Sigmoid colon (tissue), 7 donors: ENCODE data around the gene PCDH19. TPM values are rescaled to one million over a fixed set of nuclear protein-coding genes. Genes with fewer than 3 reads are reported as not detected.

Experiments used
- DNase-seq: peaks from one replicate; pipeline ENCODE4 v3.0.0-alpha.2; 2019
- H3K27ac ChIP-seq, 4 donors: fragments of 200-600 bp; sonication (generic); one replicate each; pipeline ENCODE4 v1.5.1; 2016 to 2019; ENCODE audit warnings: mild to moderate bottlenecking in 1 of 4
- H3K27me3 ChIP-seq, 3 donors: fragments of 200-600 bp; sonication (generic); one replicate each; pipeline ENCODE4 v1.5.1; 2019; ENCODE audit warnings: mild to moderate bottlenecking in 1 of 3
- H3K36me3 ChIP-seq, 4 donors: fragments of 200-600 bp; sonication (generic); one replicate each; pipeline ENCODE4 v1.5.1; 2016 to 2019
- H3K4me1 ChIP-seq, 4 donors: fragments of 200-600 bp; sonication (generic); one replicate each; pipeline ENCODE4 v1.5.1; 2017 to 2019
- H3K4me3 ChIP-seq, 4 donors: fragments of 200-600 bp; sonication (generic); one replicate each; pipeline ENCODE4 v1.5.1; 2017 to 2019; ENCODE audit warnings: mild to moderate bottlenecking in 2 of 4, moderate library complexity in 1 of 4
- H3K9me3 ChIP-seq, 4 donors: fragments of 200-600 bp in 3 of 4; sonication (generic) in 3 of 4; one replicate each; pipeline versions ENCODE4 v1.5.1 to v1.6.1; 2013 to 2019
- EP300 ChIP-seq, 4 donors: sonication (generic); formaldehyde crosslinking; IDR thresholded peaks; one replicate each; pipeline ENCODE4 v1.6.1; 2017; ENCODE audit warnings: antibody characterized with exemption in 4 of 4
- POLR2A ChIP-seq, 2 donors: fragments of 450-650 bp; IDR thresholded peaks; one replicate each; pipeline ENCODE4 v1.6.1; 2016; ENCODE audit warnings: antibody characterized with exemption in 2 of 2, mild to moderate bottlenecking in 2 of 2, moderate library complexity in 2 of 2
- POLR2AphosphoS5 ChIP-seq, 4 donors: sonication (generic); formaldehyde crosslinking; IDR thresholded peaks; one replicate each; pipeline ENCODE4 v1.6.1; 2017; ENCODE audit warnings: antibody characterized with exemption in 4 of 4
- WGBS, 2 donors: extraction: QIAGEN DNeasy Blood & Tissue Kit; methylation state at CpG; one replicate each; pipeline ENCODE4 v1.1.7; 2013; 5-methylcytosine and 5-hydroxymethylcytosine counted together
- intact Hi-C: fragments of 100-400 bp; cut with DNase I; formaldehyde crosslinking; loops from one replicate; pipeline ENCODE4 v1.15.1; 2023
- polyA plus RNA-seq, 3 donors: library from polyadenylated mRNA; stranded (reverse); fragments of 200-250 nt; gene quantifications; one replicate each; pipeline ENCODE4 v1.2.3, GENCODE V29; 2013
- total RNA-seq, 4 donors: library from RNA; depleted of rRNA; stranded (reverse); fragments of >200 nt; gene quantifications; one replicate each; pipeline ENCODE4 v1.1.0, GENCODE V29; 2016
- TF ChIP-seq, protein P1 (sequence below), 4 experiments: fragments of 450-650 bp in 3 of 4; fragments of 200-600 bp in 1 of 4; IDR thresholded peaks; one replicate each; pipeline ENCODE4 v1.5.1; 2016 to 2019; ENCODE audit warnings: antibody characterized with exemption in 4 of 4, mild to moderate bottlenecking in 3 of 4, moderate library complexity in 2 of 4
- donor health status: healthy with polysubstance abuse.
- donor health status: Bipolar disorder and iron deficiency.
- donor health status: healthy.

The PCDH19 gene
- total and polyA plus RNA-seq, 7 donors, result 0.23 to 2.2 (median 0.77) TPM; not detected in 1

DNA sequence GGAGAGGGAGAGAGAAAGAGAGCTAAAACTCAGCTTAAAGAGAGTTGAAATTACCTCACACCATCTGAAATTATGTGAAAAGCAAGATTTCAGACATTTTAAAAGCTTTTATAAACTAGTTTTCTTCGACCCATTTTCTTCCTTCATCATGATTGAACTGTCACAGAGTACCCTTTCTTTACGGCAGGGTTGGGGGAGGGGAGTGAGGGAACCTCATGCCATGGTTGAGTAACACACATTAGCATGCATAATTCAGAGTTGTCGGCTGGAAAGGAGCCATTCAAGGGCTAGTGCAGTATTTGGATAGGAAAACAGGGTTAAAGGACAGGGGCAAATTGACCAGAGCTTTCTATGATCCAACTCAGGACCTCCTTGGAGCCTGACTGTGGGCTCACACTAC lies 46.2 kb downstream of the PCDH19 start:
- H3K27me3 ChIP-seq, result no peaks in the 10 kb centered on the region
- no peak for DNase-seq
- intact Hi-C loops, result no loop called here
- H3K4me3 ChIP-seq, result no peak overlapping the region
- H3K27ac ChIP-seq, result no peak overlapping the region
- H3K4me1 ChIP-seq, result peaks cover 0 to 2% (median 0%) of the 10 kb centered on the region in 4 donors
- no peaks in the 10 kb centered on the region for H3K9me3 ChIP-seq
- 39 to 49% methylated on average over 3 of the region's 3 CpGs for whole genome bisulfite sequencing, 2 donors
- H3K36me3 ChIP-seq, result no peaks in the 10 kb centered on the region
- TF ChIP-seq, protein P1, sequence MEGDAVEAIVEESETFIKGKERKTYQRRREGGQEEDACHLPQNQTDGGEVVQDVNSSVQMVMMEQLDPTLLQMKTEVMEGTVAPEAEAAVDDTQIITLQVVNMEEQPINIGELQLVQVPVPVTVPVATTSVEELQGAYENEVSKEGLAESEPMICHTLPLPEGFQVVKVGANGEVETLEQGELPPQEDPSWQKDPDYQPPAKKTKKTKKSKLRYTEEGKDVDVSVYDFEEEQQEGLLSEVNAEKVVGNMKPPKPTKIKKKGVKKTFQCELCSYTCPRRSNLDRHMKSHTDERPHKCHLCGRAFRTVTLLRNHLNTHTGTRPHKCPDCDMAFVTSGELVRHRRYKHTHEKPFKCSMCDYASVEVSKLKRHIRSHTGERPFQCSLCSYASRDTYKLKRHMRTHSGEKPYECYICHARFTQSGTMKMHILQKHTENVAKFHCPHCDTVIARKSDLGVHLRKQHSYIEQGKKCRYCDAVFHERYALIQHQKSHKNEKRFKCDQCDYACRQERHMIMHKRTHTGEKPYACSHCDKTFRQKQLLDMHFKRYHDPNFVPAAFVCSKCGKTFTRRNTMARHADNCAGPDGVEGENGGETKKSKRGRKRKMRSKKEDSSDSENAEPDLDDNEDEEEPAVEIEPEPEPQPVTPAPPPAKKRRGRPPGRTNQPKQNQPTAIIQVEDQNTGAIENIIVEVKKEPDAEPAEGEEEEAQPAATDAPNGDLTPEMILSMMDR (IDR thresholded peaks at IDR 0.05), result no peak
- TF ChIP-seq EP300 (IDR thresholded peaks at IDR 0.05), result no peak
- TF ChIP-seq POLR2AphosphoS5 (IDR thresholded peaks at IDR 0.05), result no peak
- no peak for TF ChIP-seq POLR2A (IDR thresholded peaks at IDR 0.05)

DNA sequence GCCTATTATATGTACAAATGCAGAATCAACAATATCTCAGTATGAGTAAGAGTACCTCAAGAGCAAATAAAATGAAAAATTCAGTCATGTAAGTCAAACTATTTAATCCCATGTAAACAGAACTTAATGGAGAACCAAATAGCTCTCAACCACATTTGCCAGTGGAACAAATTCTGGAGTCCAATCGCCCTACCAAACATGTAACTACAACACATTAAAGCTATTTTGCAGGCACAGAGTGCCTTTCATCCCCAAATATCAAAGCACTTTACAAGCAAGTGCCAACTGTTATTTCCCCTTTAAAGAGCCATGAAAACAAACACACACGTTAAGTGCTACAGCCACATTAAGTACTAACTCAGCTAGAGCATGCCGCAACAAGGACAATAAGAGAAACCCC lies 51.3 kb downstream of the PCDH19 start:
- WGBS, 2 donors, result 68 to 74% methylated on average over 3 of the region's 3 CpGs
- H3K36me3 ChIP-seq, result no peaks in the 10 kb centered on the region
- TF ChIP-seq POLR2A (IDR thresholded peaks at IDR 0.05) (no peak), EP300 (IDR thresholded peaks at IDR 0.05) (no peak), POLR2AphosphoS5 (IDR thresholded peaks at IDR 0.05) (no peak)
- TF ChIP-seq, protein P1 (IDR thresholded peaks at IDR 0.05), result no peak

DNA sequence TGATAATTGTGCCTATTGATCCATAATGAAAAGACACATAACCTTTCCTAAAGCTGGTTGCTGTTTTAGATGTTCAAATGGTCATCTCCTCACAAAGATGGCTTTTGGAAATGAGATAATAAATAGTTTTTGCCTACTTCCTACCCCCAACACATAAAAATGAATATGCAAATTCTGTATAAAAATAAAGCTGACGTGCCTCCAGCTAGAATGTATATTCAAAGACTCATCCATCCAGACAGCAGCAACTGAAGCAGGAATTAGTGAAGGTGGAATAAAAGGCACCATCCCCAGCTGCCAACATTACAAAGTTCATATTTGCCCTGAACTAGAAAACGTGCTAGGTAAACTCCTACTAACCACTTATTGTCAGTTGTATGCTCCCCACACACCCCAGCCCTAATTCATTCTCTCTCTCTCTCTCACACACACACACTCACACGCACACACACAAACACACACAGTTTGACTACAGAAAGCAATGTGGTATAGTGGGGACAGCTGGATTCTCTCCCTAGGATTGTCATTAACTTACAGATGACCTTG lies 53.6 kb downstream of the PCDH19 start:
- no peak for DNase-seq
- WGBS, 2 donors, result 12 to 60% methylated on average over 3 of the region's 3 CpGs
- TF ChIP-seq POLR2A (IDR thresholded peaks at IDR 0.05) (no peak), EP300 (IDR thresholded peaks at IDR 0.05) (no peak), POLR2AphosphoS5 (IDR thresholded peaks at IDR 0.05) (no peak)
- TF ChIP-seq, protein P1 (IDR thresholded peaks at IDR 0.05), result no peak
- Histone ChIP-seq H3K9me3 (no peaks in the 10 kb centered on the region), H3K4me1 (no peaks in the 10 kb centered on the region), H3K27ac (no peak overlapping the region), H3K27me3 (no peaks in the 10 kb centered on the region), H3K36me3 (no peaks in the 10 kb centered on the region), H3K4me3 (no peak overlapping the region)
- intact Hi-C loops, result no loop called here

More for the DNA sequence above, 51.3 kb downstream of the PCDH19 start:
- H3K27ac ChIP-seq, result no peak overlapping the region
- H3K4me3 ChIP-seq, result no peak overlapping the region
- H3K9me3 ChIP-seq, result no peaks in the 10 kb centered on the region
- no peaks in the 10 kb centered on the region for H3K27me3 ChIP-seq
- intact Hi-C loops, result no loop called here
- H3K4me1 ChIP-seq, result no peaks in the 10 kb centered on the region
- DNase-seq, result no peak

DNA sequence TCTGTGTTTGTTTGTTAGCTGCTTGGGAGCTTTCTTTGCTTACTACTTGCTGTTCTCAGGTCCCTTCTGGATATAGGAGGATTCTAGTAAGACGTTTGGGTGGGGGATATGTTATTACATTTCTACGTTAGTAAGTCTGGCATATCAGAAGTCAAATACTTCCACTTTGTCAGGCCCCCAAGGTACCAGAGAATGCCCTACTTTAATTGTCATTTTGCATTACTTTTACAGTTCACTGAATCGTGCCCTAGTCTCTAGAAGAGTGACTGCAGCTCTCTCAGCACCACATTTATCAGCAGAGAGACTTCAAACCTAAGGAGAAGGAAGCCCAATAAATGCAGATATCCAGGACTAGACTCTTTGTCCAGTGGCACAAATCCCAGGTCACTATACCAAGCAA lies 54.4 kb downstream of the PCDH19 start:
- H3K4me1 ChIP-seq, result no peaks in the 10 kb centered on the region
- TF ChIP-seq, protein P1 (IDR thresholded peaks at IDR 0.05), result no peak
- TF ChIP-seq EP300 (IDR thresholded peaks at IDR 0.05) (no peak), POLR2A (IDR thresholded peaks at IDR 0.05) (no peak), POLR2AphosphoS5 (IDR thresholded peaks at IDR 0.05) (no peak)

DNA sequence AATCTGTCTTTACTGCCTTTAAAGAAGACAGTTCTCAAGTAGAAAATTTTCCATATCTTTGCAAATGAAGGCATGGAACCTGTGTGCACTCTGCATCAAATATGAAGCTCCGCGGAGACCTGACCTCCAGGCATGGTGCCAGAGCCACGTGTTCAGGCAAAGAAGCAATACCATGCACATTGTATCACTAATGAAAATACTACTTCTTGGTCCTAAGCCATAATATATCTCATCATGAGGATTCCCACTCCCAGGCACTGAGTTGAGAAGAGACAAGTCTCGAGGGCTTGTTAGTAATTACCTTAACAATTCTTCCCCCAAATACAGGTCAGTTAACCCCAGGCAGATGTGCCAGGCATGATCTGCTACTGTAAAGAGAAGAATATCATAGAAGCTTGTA lies 56.7 kb downstream of the PCDH19 start:
- Histone ChIP-seq H3K9me3 (no peaks in the 10 kb centered on the region), H3K27ac (no peak overlapping the region), H3K36me3 (no peaks in the 10 kb centered on the region), H3K4me1 (no peaks in the 10 kb centered on the region), H3K4me3 (no peak overlapping the region), H3K27me3 (no peaks in the 10 kb centered on the region)
- no peak for TF ChIP-seq EP300 (IDR thresholded peaks at IDR 0.05)
- TF ChIP-seq POLR2AphosphoS5 (IDR thresholded peaks at IDR 0.05), result no peak
- TF ChIP-seq, protein P1 (IDR thresholded peaks at IDR 0.05), result no peak
- no peak for TF ChIP-seq POLR2A (IDR thresholded peaks at IDR 0.05)
- intact Hi-C loops, result no loop called here
- no peak for DNase-seq
- WGBS, 2 donors, result 68 to 75% methylated on average over 4 of the region's 4 CpGs

More for the DNA sequence above, 54.4 kb downstream of the PCDH19 start:
- intact Hi-C loops, result no loop called here
- Histone ChIP-seq H3K27me3 (no peaks in the 10 kb centered on the region), H3K9me3 (no peaks in the 10 kb centered on the region), H3K4me3 (no peak overlapping the region), H3K36me3 (no peaks in the 10 kb centered on the region), H3K27ac (no peak overlapping the region)
- 70 to 82% methylated on average over 3 of the region's 3 CpGs for WGBS, 2 donors
- no peak for DNase-seq
